ENCODE data around the gene CHRNA4. TPM values are rescaled to one million over a fixed set of nuclear protein-coding genes. Genes with fewer than 3 reads are reported as not detected.

Gene CHRNA4
- total and polyA plus RNA-seq, 3 donors from 2014 or later = 3.3 to 8.3 (median 7.4) TPM

DNA sequence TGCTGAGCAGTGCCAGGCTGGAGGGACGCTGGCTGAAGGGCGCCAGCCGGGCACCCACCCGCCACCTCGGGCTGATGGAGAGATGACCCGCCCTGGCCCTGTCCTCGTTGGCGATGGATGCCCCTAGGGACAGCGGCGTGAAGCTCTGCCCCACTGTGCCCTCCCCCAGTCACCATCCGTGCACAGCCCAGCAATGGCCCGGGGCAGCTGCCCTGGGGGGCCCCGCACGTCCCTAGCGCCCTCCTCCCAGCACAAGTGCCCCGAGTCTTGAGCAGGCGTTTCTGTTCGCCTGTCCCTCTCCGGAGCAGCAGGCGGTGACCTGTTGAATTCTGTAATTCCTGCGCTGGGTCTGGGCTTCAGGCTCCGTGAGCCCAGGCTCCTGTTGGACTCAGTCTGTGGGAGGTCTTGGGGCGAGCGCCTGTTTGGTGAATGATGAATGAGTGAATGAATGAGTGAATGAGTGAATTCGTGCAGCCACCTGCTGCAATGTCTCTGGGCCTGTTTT, 36.8 kb upstream of the CHRNA4 start:
- H3K36me3 ChIP-seq (ENCODE audit: low read depth, missing control alignments) = no peaks in the 10 kb centered on the region
- H3K27ac ChIP-seq = no peak overlapping the region
- no peaks in the 10 kb centered on the region for H3K4me1 ChIP-seq
- no peaks in the 10 kb centered on the region for H3K9me3 ChIP-seq
- 87 to 92% methylated on average over 15 to 25 of the region's 25 CpGs for WGBS, 2 donors
- intact Hi-C loops (cut with DNase I; ENCODE audit: low total_unique reads) = no loop called here
- TF ChIP-seq POLR2A (IDR thresholded peaks at IDR 0.05) (no peak), CTCF (IDR thresholded peaks at IDR 0.05) (no peak)
- no peak overlapping the region for H3K4me3 ChIP-seq
- H3K27me3 ChIP-seq = no peaks in the 10 kb centered on the region
- no peak for DNase-seq

- Histone ChIP-seq H3K36me3 (ENCODE audit: low read depth, missing control alignments) (no peaks in the 10 kb centered on the region), H3K9me3 (no peaks in the 10 kb centered on the region), H3K4me3 (no peak overlapping the region), H3K4me1 (no peaks in the 10 kb centered on the region), H3K27me3 (no peaks in the 10 kb centered on the region), H3K27ac (no peak overlapping the region)
- intact Hi-C loops (cut with DNase I; ENCODE audit: low total_unique reads) = no loop called here
- TF ChIP-seq POLR2A (IDR thresholded peaks at IDR 0.05) (no peak), CTCF (IDR thresholded peaks at IDR 0.05) (no peak)
- 93 to 95% methylated on average over 20 to 30 of the region's 30 CpGs for WGBS, 2 donors
- DNase-seq = no peak
Measured at GRCh38 chr20:63397155-63397843, 36.1 kb upstream of the CHRNA4 start.

- no peak for DNase-seq
- Histone ChIP-seq H3K9me3 (no peaks in the 10 kb centered on the region), H3K4me1 (no peaks in the 10 kb centered on the region), H3K36me3 (ENCODE audit: low read depth, missing control alignments) (no peaks in the 10 kb centered on the region), H3K27me3 (no peaks in the 10 kb centered on the region), H3K27ac (no peak overlapping the region), H3K4me3 (no peak overlapping the region)
- WGBS, 2 donors = 80 to 90% methylated on average over 8 to 12 of the region's 12 CpGs
- intact Hi-C loops (cut with DNase I; ENCODE audit: low total_unique reads) = no loop called here
- TF ChIP-seq CTCF (IDR thresholded peaks at IDR 0.05) (no peak), POLR2A (IDR thresholded peaks at IDR 0.05) (no peak)
Measured at GRCh38 chr20:63396300-63396699, 35.2 kb upstream of the CHRNA4 start.

- intact Hi-C loops (cut with DNase I; ENCODE audit: low total_unique reads) = no loop called here
- no peaks in the 10 kb centered on the region for H3K27me3 ChIP-seq
Measured at GRCh38 chr20:63395723-63396122, 34.6 kb upstream of the CHRNA4 start.

More at GRCh38 chr20:63395723-63396122, 34.6 kb upstream of the CHRNA4 start:
- Histone ChIP-seq H3K4me3 (no peak overlapping the region), H3K9me3 (no peaks in the 10 kb centered on the region), H3K27ac (no peak overlapping the region), H3K36me3 (ENCODE audit: low read depth, missing control alignments) (no peaks in the 10 kb centered on the region), H3K4me1 (no peaks in the 10 kb centered on the region)
- WGBS, 2 donors = 81 to 86% methylated on average over 10 to 14 of the region's 14 CpGs
- DNase-seq = no peak
- TF ChIP-seq CTCF (IDR thresholded peaks at IDR 0.05) (no peak), POLR2A (IDR thresholded peaks at IDR 0.05) (no peak)

Measured in testis (tissue), 3 donors.